HepG2 (cell line): ENCODE results near the gene GNG7. TPM values are rescaled to one million over a fixed set of nuclear protein-coding genes. Genes with fewer than 3 reads are reported as not detected.

Experiments
- ATAC-seq: fragments of 200-7000 bp; cut with Tn5 transposase; 3 replicates; pipeline ENCODE4 v1.9.1; 2020; ENCODE audit warnings: mild to moderate bottlenecking, moderate library complexity
- BruUV-seq: library from RNA; stranded (reverse); fragments of 400-500 nt; replicated peaks from 2 replicates; lab custom pipeline; 2021; lab: Mats Ljungman, UMichigan
- CTCF ChIA-PET: fragments of 300-600 bp; formaldehyde crosslinking; extraction: SDS; loops from one replicate; lab custom pipeline; 2021; ENCODE audit warnings: low total read pairs, inconsistent platforms, low intra/inter-chr PET ratio; lab: Yijun Ruan, JAX
- POLR2A ChIA-PET: fragments of 350-600 bp; sonication (Branson Sonifier 250); formaldehyde crosslinking; loops from one replicate; lab custom pipeline; 2020; ENCODE audit warnings: antibody characterized with exemption, inconsistent platforms; lab: Yijun Ruan, JAX
- DNase-seq: peaks from one replicate; pipeline ENCODE4 v3.0.0-alpha.2; 2015; ENCODE audit warnings: low spot score
- FAIRE-seq: peaks from 3 replicates; lab custom pipeline; 2011; peaks lifted over from hg19 to GRCh38; lab: Jason Lieb, UNC
- H2AFZ ChIP-seq: one replicate; pipeline ENCODE4 v1.6.1; 2011; ENCODE audit warnings: low read length, inconsistent platforms
- H3K27ac ChIP-seq: fragments of 300-600 bp; 3 replicates; pipeline ENCODE4 v1.8.0; 2011; ENCODE audit warnings: mixed run types, mild to moderate bottlenecking, mixed read lengths, low read length, inconsistent platforms; ENCODE audit not compliant: insufficient read depth; ENCODE audit errors: extremely low read length
- H3K27me3 ChIP-seq, 2 experiments: fragments of 200-600 bp in 1 of 2; 2 replicates in 1 of 2; 3 replicates in 1 of 2; pipeline versions ENCODE4 v1.6.0 to v1.8.0; 2011; ENCODE audit warnings: low read length in 2 of 2, mild to moderate bottlenecking in 2 of 2, moderate library complexity in 2 of 2, inconsistent platforms in 1 of 2; ENCODE audit not compliant: insufficient read depth in 2 of 2, control insufficient read depth in 1 of 2
- H3K36me3 ChIP-seq, 2 experiments: fragments of 200-600 bp in 1 of 2; replicated peaks in 1 of 2; 2 replicates in 1 of 2; 3 replicates in 1 of 2; pipeline versions ENCODE4 v1.5.1 to v1.8.0; 2011; ENCODE audit warnings: low read length in 2 of 2, inconsistent platforms in 1 of 2; ENCODE audit not compliant: insufficient read depth in 2 of 2, control insufficient read depth in 1 of 2
- H3K4me1 ChIP-seq: 2 replicates; pipeline ENCODE4 v1.5.1; 2012; ENCODE audit warnings: low read length, inconsistent platforms; ENCODE audit not compliant: insufficient read depth
- H3K4me2 ChIP-seq: 2 replicates; pipeline ENCODE4 v1.6.0; 2011; ENCODE audit warnings: low read depth, low read length, inconsistent platforms
- H3K4me3 ChIP-seq, 3 experiments: fragments of 200-600 bp in 1 of 3; sonication (generic), shearing (Covaris generic) in 1 of 3; replicated peaks in 1 of 3; 2 replicates each; pipeline ENCODE4 v1.5.1; 2011 to 2016; ENCODE audit warnings: low read length in 3 of 3, inconsistent platforms in 2 of 3, low read depth in 2 of 3, mild to moderate bottlenecking in 2 of 3, control low read depth in 1 of 3, mixed read lengths in 1 of 3; ENCODE audit not compliant: insufficient read depth in 1 of 3
- H3K79me2 ChIP-seq: one replicate; pipeline ENCODE4 v1.6.1; 2011; ENCODE audit warnings: low read length, inconsistent platforms; ENCODE audit not compliant: insufficient read depth
- H3K9ac ChIP-seq: 2 replicates; pipeline ENCODE4 v1.6.0; 2011; ENCODE audit warnings: mild to moderate bottlenecking, low read depth, low read length, inconsistent platforms; ENCODE audit not compliant: insufficient read depth
- H3K9me3 ChIP-seq: 2 replicates; pipeline ENCODE4 v1.5.1; 2012; ENCODE audit warnings: mild to moderate bottlenecking, low read length
- H4K20me1 ChIP-seq: 2 replicates; pipeline ENCODE4 v1.6.0; 2011; ENCODE audit warnings: inconsistent platforms, mild to moderate bottlenecking, low read length, moderate library complexity; ENCODE audit not compliant: insufficient read depth
- ATF6 ChIP-seq: sonication (generic); formaldehyde crosslinking; conservative IDR thresholded peaks from 2 replicates; pipeline ENCODE4 v1.4.0; 2020; ENCODE audit warnings: missing genetic modification reagents
- JUND ChIP-seq: sonication (generic); formaldehyde crosslinking; IDR thresholded peaks from 2 replicates; pipeline ENCODE4 v1.8.0; 2022; ENCODE audit warnings: mild to moderate bottlenecking, missing genetic modification reagents
- NFE2L2 ChIP-seq: fragments of 150-350 bp; IDR thresholded peaks from 2 replicates; pipeline ENCODE4 v1.6.1; 2014; ENCODE audit warnings: low read length
- PCBP1 ChIP-seq: fragments of 200-400 bp; formaldehyde crosslinking; IDR thresholded peaks from 2 replicates; pipeline ENCODE4 v1.6.1; 2017; ENCODE audit warnings: mild to moderate bottlenecking, low read depth, low read length, borderline replicate concordance
- SAP130 ChIP-seq: IDR thresholded peaks from 2 replicates; pipeline ENCODE4 v1.6.1; 2016; ENCODE audit warnings: low read depth
- SOX13 ChIP-seq, 3 experiments: fragments of 450-650 bp in 1 of 3; sonication (generic) in 1 of 3; formaldehyde crosslinking in 1 of 3; IDR thresholded peaks in 2 of 3; conservative IDR thresholded peaks in 1 of 3; 2 replicates each; pipeline versions ENCODE4 v1.5.0 to v1.6.1; 2016 to 2020; ENCODE audit warnings: antibody characterized with exemption in 1 of 3, mild to moderate bottlenecking in 1 of 3, missing compliant biosample characterization in 1 of 3, missing genetic modification reagents in 1 of 3, moderate library complexity in 1 of 3
- YY1 ChIP-seq: IDR thresholded peaks from 2 replicates; pipeline ENCODE4 v1.6.1; 2011; ENCODE audit warnings: low read length, low read depth, moderate library complexity, mild to moderate bottlenecking; ENCODE audit not compliant: insufficient read depth, insufficient replicate concordance
- ZNF121 ChIP-seq: sonication (generic); formaldehyde crosslinking; IDR thresholded peaks from 2 replicates; pipeline ENCODE4 v1.5.0; 2020; ENCODE audit warnings: mild to moderate bottlenecking, missing genetic modification reagents
- ZNF770 ChIP-seq: sonication (generic); formaldehyde crosslinking; IDR thresholded peaks from 2 replicates; pipeline ENCODE4 v1.5.0; 2020; ENCODE audit warnings: mild to moderate bottlenecking, missing genetic modification reagents
- ZNF841 ChIP-seq: sonication (generic); formaldehyde crosslinking; IDR thresholded peaks from 2 replicates; pipeline ENCODE4 v1.8.1; 2023; ENCODE audit warnings: missing genetic modification reagents, borderline replicate concordance
- ZNF850 ChIP-seq: sonication (generic); formaldehyde crosslinking; conservative IDR thresholded peaks from 2 replicates; pipeline ENCODE4 v1.9.0; 2021; ENCODE audit warnings: mild to moderate bottlenecking, missing genetic modification reagents
- ZSCAN29 ChIP-seq: sonication (generic); formaldehyde crosslinking; conservative IDR thresholded peaks from 2 replicates; pipeline ENCODE4 v1.4.0; 2020; ENCODE audit warnings: mild to moderate bottlenecking, missing genetic modification reagents
- WGBS: methylation state at CpG from one replicate; pipeline ENCODE4 v1.1.6; 2017; ENCODE audit warnings: low lambda C conversion rate; 5-methylcytosine and 5-hydroxymethylcytosine counted together
- in situ Hi-C: cut with HindIII; loops from 2 replicates; pipeline ENCODE4 v1.10.0; 2017; ENCODE audit warnings: low pct_unique_long_range_greater_than_20kb; ENCODE audit not compliant: extremely low pct_ligation_motif_present
- intact Hi-C: fragments of 100-400 bp; cut with micrococcal nuclease; formaldehyde crosslinking; loops from one replicate; pipeline ENCODE4 v1.10.0; 2022; ENCODE audit not compliant: unreplicated experiment
- polyA plus RNA-seq, 8 experiments: library from polyadenylated mRNA; depleted of rRNA in 3 of 8; stranded (reverse) in 7 of 8; unstranded in 1 of 8; fragments of >200 nt; fragmentation: Illumina TruSeq in 4 of 8; extraction: Trizol in 4 of 8; gene quantifications; 2 replicates each; pipeline versions ENCODE4 v1.2.1 to v1.2.3, GENCODE V29; 2011 to 2016; ENCODE audit warnings: low read depth in 4 of 8, missing spikeins in 1 of 8, mixed read lengths in 1 of 8; ENCODE audit not compliant: insufficient read depth in 1 of 8
- total RNA-seq, 5 experiments: library from RNA; depleted of rRNA; stranded (reverse); fragments of >200 nt; fragmentation: Illumina TruSeq; extraction: Trizol; gene quantifications; 2 replicates each; pipeline ENCODE4 v1.2.3, GENCODE V29; 2016; ENCODE audit warnings: low read depth in 1 of 5

Gene GNG7
- total and polyA plus RNA-seq, 2 of the 13 experiments (the other 11 are each of a cell fraction or from before 2014, with no cell fraction given): 1.4 to 3.3 TPM

GRCh38 chr19:2706251-2706650, 3.8 kb upstream of the GNG7 start:
- Histone ChIP-seq H3K9me3 (no peaks in the 10 kb centered on the region), H3K79me2 (no peaks in the 10 kb centered on the region), H4K20me1 (no peaks in the 10 kb centered on the region), H3K4me3 (no peak overlapping the region), H3K4me1 (peaks cover 26% of the 10 kb centered on the region), H3K27me3 (peaks cover 0 to 4% of the 10 kb centered on the region in 2 experiments; a peak in 2 of 5 replicates), H3K4me2 (no peak overlapping the region), H2AFZ (no peak overlapping the region), H3K9ac (no peak overlapping the region), H3K36me3 (no peaks in the 10 kb centered on the region), H3K27ac (no peak overlapping the region)
- WGBS: 64% methylated on average over 5 of the region's 5 CpGs
- FAIRE-seq (no peak), DNase-seq (no peak), ATAC-seq (no peak)
- in situ Hi-C loops (no loop called here), intact Hi-C loops (no loop called here)
- ChIA-PET POLR2A (no interaction called here), CTCF (no interaction called here)
- BruUV-seq: no TSS peak
- TF ChIP-seq ZNF770 (CRISPR knock-in tag) (peak; percentile 68; the same call in 1 of the 2 replicates), PCBP1 (no peak), ZNF841 (no peak), JUND (no peak), NFE2L2 (no peak), ZSCAN29 (CRISPR knock-in tag) (no peak), ATF6 (CRISPR knock-in tag) (no peak), ZNF121 (peak; percentile 68; the same call in 1 of the 2 replicates), ZNF850 (no peak), SOX13 (IDR thresholded peaks at IDR 0.05) (no peak), SOX13 (CRISPR knock-in tag; conservative IDR thresholded peaks at IDR 0.05 in 1 of 2, IDR thresholded peaks at IDR 0.05 in 1 of 2) (no peak), YY1 (no peak), SAP130 (CRISPR knock-in tag) (no peak)
